B cell (primary cell): Measurements from ENCODE around the gene CCDC152. TPM values are rescaled to one million over a fixed set of nuclear protein-coding genes. Genes with fewer than 3 reads are reported as not detected.
"Not testable (repeated sequence)": the region's sequence is repeated elsewhere in the genome, so short reads cannot be mapped to it uniquely, and the experiment has no call there.

Experiments
- ATAC-seq: fragments of 200-7000 bp; cut with Tn5 transposase; one replicate; pipeline ENCODE4 v1.10.0; 2021; ENCODE audit warnings: low read depth, mild to moderate bottlenecking, moderate number of reproducible peaks, moderate library complexity
- CTCF ChIA-PET: fragments of 350-600 bp; sonication (Branson Sonifier 250); formaldehyde crosslinking; loops from one replicate; lab custom pipeline; 2021; ENCODE audit warnings: antibody characterized with exemption, inconsistent platforms; lab: Charles Lee
- POLR2A ChIA-PET: fragments of 350-600 bp; sonication (Branson Sonifier 250); formaldehyde crosslinking; loops from one replicate; lab custom pipeline; 2021; ENCODE audit warnings: antibody characterized with exemption; lab: Charles Lee
- DNase-seq: peaks from one replicate; pipeline ENCODE4 v3.0.0; 2013
- H2AFZ ChIP-seq: 2 replicates; pipeline ENCODE4 v1.6.1; 2012; ENCODE audit warnings: mild to moderate bottlenecking, low read depth, low read length; ENCODE audit not compliant: insufficient read depth, poor library complexity, severe bottlenecking
- H3K27ac ChIP-seq, 2 donors: 1 replicate in 1 of 2; 2 replicates in 1 of 2; pipeline ENCODE4 v1.5.1; 2012 to 2013; ENCODE audit warnings: low read length in 2 of 2, mild to moderate bottlenecking in 2 of 2, moderate library complexity in 1 of 2
- H3K27me3 ChIP-seq, 4 experiments: fragments of 200-600 bp in 1 of 4; sonication (generic) in 1 of 4; replicated peaks in 1 of 4; 1 replicate in 2 of 4; 2 replicates in 2 of 4; pipeline versions ENCODE4 v1.6.1 to v1.7.0; 2013 to 2016; ENCODE audit warnings: low read length in 3 of 4, mild to moderate bottlenecking in 2 of 4, mixed read lengths in 1 of 4, moderate library complexity in 1 of 4; ENCODE audit not compliant: insufficient read depth in 4 of 4, control insufficient read depth in 3 of 4; ENCODE audit errors: control extremely low read depth in 1 of 4
- H3K36me3 ChIP-seq, 2 experiments: replicated peaks in 1 of 2; 1 replicate in 1 of 2; 2 replicates in 1 of 2; pipeline versions ENCODE4 v1.6.1 to v1.7.1; 2013; ENCODE audit warnings: low read length in 1 of 2; ENCODE audit not compliant: insufficient read depth in 2 of 2, control insufficient read depth in 1 of 2; ENCODE audit errors: control extremely low read depth in 1 of 2, extremely low read depth in 1 of 2
- H3K4me1 ChIP-seq, 2 donors: fragments of 200-600 bp in 1 of 2; sonication (generic) in 1 of 2; 1 replicate in 1 of 2; 2 replicates in 1 of 2; pipeline versions ENCODE4 v1.5.1 to v1.6.1; 2013 to 2017; ENCODE audit warnings: low read length in 2 of 2; ENCODE audit not compliant: control insufficient read depth in 2 of 2, insufficient read depth in 2 of 2
- H3K4me2 ChIP-seq: replicated peaks from 2 replicates; pipeline ENCODE3; 2012; ENCODE audit warnings: mild to moderate bottlenecking, low read depth, low read length; ENCODE audit not compliant: poor library complexity, severe bottlenecking
- H3K4me3 ChIP-seq, 5 experiments: fragments of 200-600 bp in 1 of 5; sonication (generic) in 1 of 5; 1 replicate in 3 of 5; 2 replicates in 2 of 5; pipeline versions ENCODE4 v1.5.1 to v1.7.0; 2011 to 2016; ENCODE audit warnings: low read length in 4 of 5, mild to moderate bottlenecking in 4 of 5, low read depth in 2 of 5, control low read depth in 1 of 5, moderate library complexity in 1 of 5; ENCODE audit not compliant: insufficient read depth in 1 of 5; ENCODE audit errors: control extremely low read depth in 1 of 5, extremely low read depth in 1 of 5
- H3K79me2 ChIP-seq: fragments of 200-600 bp; sonication (generic); one replicate; pipeline ENCODE4 v1.6.0; 2016; ENCODE audit warnings: low read length; ENCODE audit not compliant: control insufficient read depth, insufficient read depth
- H3K9ac ChIP-seq: fragments of 200-600 bp; sonication (generic); 2 replicates; pipeline ENCODE4 v1.6.1; 2017; ENCODE audit warnings: mild to moderate bottlenecking, low read length, moderate library complexity
- H3K9me3 ChIP-seq, 3 donors: one replicate each; pipeline versions ENCODE4 v1.6.1 to v1.7.1; 2013; ENCODE audit warnings: low read length in 2 of 3; ENCODE audit not compliant: control insufficient read depth in 2 of 3, insufficient read depth in 1 of 3; ENCODE audit errors: control extremely low read depth in 1 of 3
- H4K20me1 ChIP-seq: 2 replicates; pipeline ENCODE4 v1.6.0; 2012; ENCODE audit warnings: mild to moderate bottlenecking, low read length; ENCODE audit not compliant: insufficient read depth, control insufficient read depth, poor library complexity, severe bottlenecking
- H3K27ac Mint-ChIP-seq: one replicate; pipeline ENCODE4 v1.8.0; 2021; ENCODE audit warnings: mixed read lengths
- H3K27me3 Mint-ChIP-seq: one replicate; pipeline ENCODE4 v1.8.0; 2021; ENCODE audit warnings: mixed read lengths
- H3K4me1 Mint-ChIP-seq: one replicate; pipeline ENCODE4 v1.8.0; 2021; ENCODE audit warnings: mixed read lengths
- H3K4me3 Mint-ChIP-seq: one replicate; pipeline ENCODE4 v1.8.0; 2021; ENCODE audit warnings: mixed read lengths
- H3K9me3 Mint-ChIP-seq: one replicate; pipeline ENCODE4 v1.8.0; 2022; ENCODE audit warnings: mixed read lengths; ENCODE audit not compliant: insufficient read depth
- CTCF ChIP-seq: fragments of 200-600 bp; IDR thresholded peaks from one replicate; pipeline ENCODE4 v1.8.0; 2022; ENCODE audit warnings: antibody characterized with exemption, mild to moderate bottlenecking
- EZH2 ChIP-seq: IDR thresholded peaks from 2 replicates; pipeline ENCODE4 v1.6.1; 2012; ENCODE audit warnings: borderline replicate concordance, low read depth, mild to moderate bottlenecking, moderate library complexity, low read length; ENCODE audit not compliant: insufficient read depth, poor library complexity, severe bottlenecking
- WGBS: methylation state at CpG from one replicate; pipeline ENCODE4 v1.1.5; 2013; ENCODE audit warnings: missing lambda C conversion rate; ENCODE audit not compliant: insufficient coverage; 5-methylcytosine and 5-hydroxymethylcytosine counted together
- intact Hi-C: fragments of 100-400 bp; cut with micrococcal nuclease; formaldehyde crosslinking; loops from one replicate; pipeline ENCODE4 v1.10.0; 2022
- polyA plus RNA-seq: library from polyadenylated mRNA; depleted of rRNA; stranded (reverse); fragments of >200 nt; gene quantifications from 2 replicates; pipeline ENCODE4 v1.2.3, GENCODE V29; 2012
- total RNA-seq, 2 donors: library from RNA; stranded (reverse); fragments of 120-200 nt in 1 of 2; gene quantifications; 1 replicate in 1 of 2; 2 replicates in 1 of 2; pipeline versions ENCODE4 v1.2.3 to v1.2.4, GENCODE V29; 2013 to 2022

CCDC152 gene
- total and polyA plus RNA-seq, 2 donors (not counting 1 experiment from before 2014, with no cell fraction given) = 1.0 to 4.8 TPM

- H3K27me3 Mint-ChIP-seq = peaks cover 29% of the 10 kb centered on the region
- POLR2A ChIA-PET = no interaction called here
These were observed 35.1 kb upstream of the CCDC152 start for GRCh38 chr5:42721484-42721883.

GRCh38 chr5:42734531-42735058 is 22.0 kb upstream of the CCDC152 start:
- H3K9me3 ChIP-seq, H3K36me3 ChIP-seq, intact Hi-C loops, H3K4me3 ChIP-seq, H3K27ac ChIP-seq, DNase-seq, H3K9me3 Mint-ChIP-seq, H3K27ac Mint-ChIP-seq, H3K9ac ChIP-seq, H3K4me2 ChIP-seq, POLR2A ChIA-PET, H3K4me1 Mint-ChIP-seq, H3K4me3 Mint-ChIP-seq, H3K27me3 ChIP-seq, H2AFZ ChIP-seq, ATAC-seq, H3K27me3 Mint-ChIP-seq, H4K20me1 ChIP-seq, H3K79me2 ChIP-seq, H3K4me1 ChIP-seq: not testable (repeated sequence)
- WGBS = no CpG with 5 or more reads among the region's 24 CpGs
- CTCF ChIA-PET = interaction anchor here (0.5 kb wide), 2 partner anchors 10 to 33 kb away, joined by 3 read pairs; no protein-coding TSS in a partner anchor

More at GRCh38 chr5:42721484-42721883, 35.1 kb upstream of the CCDC152 start:
- Histone ChIP-seq H2AFZ (no peak overlapping the region), H3K27ac (no peak overlapping the region), H3K9me3 (no peaks in the 10 kb centered on the region), H3K4me3 (no peak overlapping the region), H3K27me3 (peaks cover 0 to 7% (median 1%) of the 10 kb centered on the region in 4 experiments), H4K20me1 (no peaks in the 10 kb centered on the region), H3K4me2 (no peak overlapping the region), H3K4me1 (peaks cover 7 to 8% of the 10 kb centered on the region in 2 donors), H3K79me2 (no peaks in the 10 kb centered on the region), H3K9ac (no peak overlapping the region), H3K36me3 (no peaks in the 10 kb centered on the region)
- Mint-ChIP-seq H3K4me1 (peaks cover 8% of the 10 kb centered on the region), H3K9me3 (no peaks in the 10 kb centered on the region), H3K27ac (no peak overlapping the region), H3K4me3 (no peak overlapping the region)
- ATAC-seq (no peak), DNase-seq (no peak)
- TF ChIP-seq EZH2 (no peak), CTCF (no peak)
- intact Hi-C loops = no loop called here
- CTCF ChIA-PET = interaction anchor here (1.6 kb wide), 1 partner anchor 207 kb away, joined by 6 read pairs; no protein-coding TSS in a partner anchor
